Measurements from ENCODE around the gene GTF3C5. TPM values are rescaled to one million over a fixed set of nuclear protein-coding genes. Genes with fewer than 3 reads are reported as not detected.
"Not testable (repeated sequence)": the region's sequence is repeated elsewhere in the genome, so short reads cannot be mapped to it uniquely, and the experiment has no call there.

The GTF3C5 gene
- total RNA-seq, 1 experiment from 2014 or later: 79.6 TPM

DNA sequence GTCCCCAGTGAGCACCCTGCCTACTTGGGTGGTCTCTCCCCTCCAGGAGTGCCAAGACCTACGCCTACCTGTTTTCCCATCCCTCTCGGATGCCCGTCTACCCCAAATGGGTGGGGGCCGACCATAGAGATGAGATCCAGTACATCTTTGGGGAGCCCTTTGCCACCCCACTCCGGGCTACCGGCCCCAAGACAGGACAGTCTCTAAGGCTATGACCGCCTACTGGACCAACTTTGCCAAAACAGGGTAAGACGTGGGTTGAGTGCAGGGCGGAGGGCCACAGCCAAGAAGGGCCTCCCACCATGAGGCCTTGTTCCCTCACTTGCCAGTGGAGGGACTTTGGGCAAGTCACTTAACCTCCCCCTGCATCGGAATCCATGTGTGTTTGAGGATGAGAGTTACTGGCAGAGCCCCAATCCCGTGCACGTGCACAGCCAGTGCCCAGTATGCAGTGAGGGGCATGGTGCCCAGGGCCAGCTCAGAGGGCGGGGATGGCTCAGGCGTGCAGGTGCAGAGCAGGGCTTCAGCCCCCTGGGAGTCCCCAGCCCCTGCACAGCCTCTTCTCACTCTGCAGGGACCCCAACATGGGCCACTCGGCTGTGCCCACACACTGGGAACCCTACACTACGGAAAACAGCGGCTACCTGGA lies 55.5 kb downstream of the GTF3C5 start:
- H4K20me1 ChIP-seq (ENCODE audit: insufficient read depth); CTCF ChIA-PET; H3F3A ChIP-seq (ENCODE audit: insufficient read depth, low read depth); H3K27ac ChIP-seq; H3K4me3 ChIP-seq; H3K4me2 ChIP-seq; POLR2A ChIA-PET (ENCODE audit: unreplicated experiment); H3K27me3 ChIP-seq (ENCODE audit: insufficient read depth, low read depth); H3K79me2 ChIP-seq (ENCODE audit: low read depth); H3K9me2 ChIP-seq (ENCODE audit: insufficient read depth); H3K36me3 ChIP-seq (ENCODE audit: low read depth); H3K4me1 ChIP-seq (replicated peaks; ENCODE audit: insufficient read depth); H3K9me3 ChIP-seq (ENCODE audit: insufficient read depth, low read depth); H2AFZ ChIP-seq; intact Hi-C loops (cut with micrococcal nuclease; ENCODE audit: unreplicated experiment); DNase-seq; BruUV-seq (replicated peaks): not testable (repeated sequence)

DNA sequence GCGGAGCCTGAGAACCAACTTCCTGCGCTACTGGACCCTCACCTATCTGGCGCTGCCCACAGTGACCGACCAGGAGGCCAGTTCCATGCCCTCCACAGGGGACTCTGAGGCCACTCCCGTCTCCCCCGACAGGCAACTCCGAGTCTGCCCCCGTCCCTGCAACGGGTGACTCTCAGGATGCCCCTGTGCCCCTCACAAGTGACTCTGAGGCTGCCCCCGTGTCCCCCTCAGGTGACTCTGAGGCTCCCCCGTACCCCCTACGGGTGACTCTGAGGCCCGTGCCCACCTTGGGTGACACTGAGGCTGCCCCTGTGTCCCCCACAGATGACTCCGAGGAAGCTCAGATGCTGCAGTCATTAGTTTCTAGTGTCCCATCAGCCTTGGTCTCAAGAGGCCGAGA lies 56.1 kb downstream of the GTF3C5 start:
- H3K36me3 ChIP-seq (ENCODE audit: low read depth): no peaks in the 10 kb centered on the region
- no peaks in the 10 kb centered on the region for H3K4me1 ChIP-seq (replicated peaks; ENCODE audit: insufficient read depth)
- no peaks in the 10 kb centered on the region for H3K27me3 ChIP-seq (ENCODE audit: insufficient read depth, low read depth)
- no peak for DNase-seq
- intact Hi-C loops (cut with micrococcal nuclease; ENCODE audit: unreplicated experiment): no loop called here
- POLR2A ChIA-PET (ENCODE audit: unreplicated experiment): no interaction called here
- TF ChIP-seq, protein P1, sequence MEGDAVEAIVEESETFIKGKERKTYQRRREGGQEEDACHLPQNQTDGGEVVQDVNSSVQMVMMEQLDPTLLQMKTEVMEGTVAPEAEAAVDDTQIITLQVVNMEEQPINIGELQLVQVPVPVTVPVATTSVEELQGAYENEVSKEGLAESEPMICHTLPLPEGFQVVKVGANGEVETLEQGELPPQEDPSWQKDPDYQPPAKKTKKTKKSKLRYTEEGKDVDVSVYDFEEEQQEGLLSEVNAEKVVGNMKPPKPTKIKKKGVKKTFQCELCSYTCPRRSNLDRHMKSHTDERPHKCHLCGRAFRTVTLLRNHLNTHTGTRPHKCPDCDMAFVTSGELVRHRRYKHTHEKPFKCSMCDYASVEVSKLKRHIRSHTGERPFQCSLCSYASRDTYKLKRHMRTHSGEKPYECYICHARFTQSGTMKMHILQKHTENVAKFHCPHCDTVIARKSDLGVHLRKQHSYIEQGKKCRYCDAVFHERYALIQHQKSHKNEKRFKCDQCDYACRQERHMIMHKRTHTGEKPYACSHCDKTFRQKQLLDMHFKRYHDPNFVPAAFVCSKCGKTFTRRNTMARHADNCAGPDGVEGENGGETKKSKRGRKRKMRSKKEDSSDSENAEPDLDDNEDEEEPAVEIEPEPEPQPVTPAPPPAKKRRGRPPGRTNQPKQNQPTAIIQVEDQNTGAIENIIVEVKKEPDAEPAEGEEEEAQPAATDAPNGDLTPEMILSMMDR (conservative IDR thresholded peaks at IDR 0.05): no peak
- no peak for TF ChIP-seq EZH2 (IDR thresholded peaks at IDR 0.05; ENCODE audit: low read depth)
- H3F3A ChIP-seq (ENCODE audit: insufficient read depth, low read depth): no peaks in the 10 kb centered on the region
- no TSS peak for BruUV-seq (replicated peaks)
- H3K79me2 ChIP-seq (ENCODE audit: low read depth): no peaks in the 10 kb centered on the region
- H2AFZ ChIP-seq: no peak overlapping the region
- no peak overlapping the region for H3K27ac ChIP-seq
- no peak overlapping the region for H3K4me3 ChIP-seq
- no peaks in the 10 kb centered on the region for H3K9me2 ChIP-seq (ENCODE audit: insufficient read depth)
- CTCF ChIA-PET: no interaction called here
- no peaks in the 10 kb centered on the region for H4K20me1 ChIP-seq (ENCODE audit: insufficient read depth)
- H3K9me3 ChIP-seq (ENCODE audit: insufficient read depth, low read depth): no peaks in the 10 kb centered on the region
- no peak overlapping the region for H3K4me2 ChIP-seq

DNA sequence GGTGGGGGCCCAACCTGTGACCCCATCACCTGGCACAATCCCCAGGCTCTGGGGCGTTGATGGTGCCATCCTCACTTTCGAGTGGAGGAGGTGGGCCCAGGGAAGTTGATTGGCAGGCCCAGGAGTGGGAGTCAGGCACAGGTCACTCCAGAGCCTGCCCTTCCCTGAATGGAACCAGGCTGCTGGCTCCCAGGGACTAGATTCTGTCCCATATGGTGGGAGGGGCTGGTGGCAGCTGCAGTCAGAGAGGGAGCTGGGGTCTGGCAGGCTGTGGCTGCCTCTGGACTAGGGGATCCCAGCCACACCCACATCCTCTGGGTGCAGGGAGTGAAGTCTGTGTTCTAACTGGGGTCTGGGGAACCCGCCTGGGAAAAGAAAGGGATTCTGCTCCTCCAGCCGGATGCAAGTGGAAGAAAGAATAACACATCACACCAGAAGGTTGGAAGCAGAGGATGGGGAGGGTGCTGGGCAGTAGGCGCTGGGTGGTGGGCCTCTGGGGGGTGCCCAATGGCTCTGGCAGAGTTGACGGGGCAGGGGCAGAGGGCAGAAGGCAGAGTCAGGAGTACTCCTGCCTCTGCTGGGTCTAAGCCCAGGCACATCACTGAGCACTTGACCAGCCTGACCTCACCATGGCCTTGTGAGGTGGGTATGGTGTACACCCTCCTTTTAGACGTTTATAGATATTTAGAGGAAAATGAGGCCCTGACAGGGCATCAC lies 56.8 kb downstream of the GTF3C5 start:
- no peaks in the 10 kb centered on the region for H3K9me2 ChIP-seq (ENCODE audit: insufficient read depth)
- no TSS peak for BruUV-seq (replicated peaks)
- no peaks in the 10 kb centered on the region for H3F3A ChIP-seq (ENCODE audit: insufficient read depth, low read depth)
- TF ChIP-seq, protein P1 (conservative IDR thresholded peaks at IDR 0.05): no peak
- TF ChIP-seq EZH2 (IDR thresholded peaks at IDR 0.05; ENCODE audit: low read depth): no peak
- no peaks in the 10 kb centered on the region for H3K27me3 ChIP-seq (ENCODE audit: insufficient read depth, low read depth)
- H3K4me1 ChIP-seq (replicated peaks; ENCODE audit: insufficient read depth): no peaks in the 10 kb centered on the region
- ChIA-PET POLR2A (ENCODE audit: unreplicated experiment) (no interaction called here), CTCF (no interaction called here)
- no peaks in the 10 kb centered on the region for H3K36me3 ChIP-seq (ENCODE audit: low read depth)
- no peak for DNase-seq
- no peaks in the 10 kb centered on the region for H3K79me2 ChIP-seq (ENCODE audit: low read depth)
- H2AFZ ChIP-seq: no peak overlapping the region
- H3K4me2 ChIP-seq: no peak overlapping the region
- no peaks in the 10 kb centered on the region for H4K20me1 ChIP-seq (ENCODE audit: insufficient read depth)
- H3K9me3 ChIP-seq (ENCODE audit: insufficient read depth, low read depth): no peaks in the 10 kb centered on the region
- H3K4me3 ChIP-seq: no peak overlapping the region
- H3K27ac ChIP-seq: no peak overlapping the region
- intact Hi-C loops (cut with micrococcal nuclease; ENCODE audit: unreplicated experiment): no loop called here

Measured in PC-9 (cell line).